Esophagus squamous epithelium (tissue), 4 donors: ENCODE results near the gene SIX1.

ENCODE experiments used
- POLR2A ChIP-seq, 4 donors: fragments of 450-650 bp; IDR thresholded peaks; one replicate each; pipeline ENCODE4 v1.6.1; 2017; ENCODE audit warnings: antibody characterized with exemption in 4 of 4, mild to moderate bottlenecking in 4 of 4, moderate library complexity in 3 of 4
- TF ChIP-seq, protein P1 (sequence below), 6 experiments: fragments of 450-650 bp in 4 of 6; fragments of 200-600 bp in 2 of 6; sonication (generic) in 2 of 6; IDR thresholded peaks; one replicate each; pipeline ENCODE4 v1.5.1; 2016 to 2019; ENCODE audit warnings: antibody characterized with exemption in 6 of 6, mild to moderate bottlenecking in 4 of 6, moderate library complexity in 4 of 6

DNA sequence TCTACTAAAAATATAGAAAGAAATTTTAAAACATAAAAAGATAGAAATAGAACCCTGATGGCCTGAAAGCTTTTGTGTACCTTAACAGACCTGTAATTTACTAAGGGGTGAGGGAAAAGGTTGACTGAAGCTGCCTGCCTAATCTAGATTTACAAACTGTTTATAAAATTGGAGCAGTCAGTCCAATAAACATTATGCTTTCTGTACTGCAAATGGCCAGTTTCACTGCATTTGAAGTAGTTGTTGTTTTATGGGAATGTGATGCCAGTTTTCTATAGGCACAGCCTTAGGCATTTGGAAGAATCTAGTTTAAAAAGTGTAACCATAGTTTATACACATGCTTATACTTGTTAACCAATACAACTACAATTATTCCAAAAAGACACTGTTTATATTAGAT lies 19.1 kb downstream of the SIX1 start:
- TF ChIP-seq, protein P1, sequence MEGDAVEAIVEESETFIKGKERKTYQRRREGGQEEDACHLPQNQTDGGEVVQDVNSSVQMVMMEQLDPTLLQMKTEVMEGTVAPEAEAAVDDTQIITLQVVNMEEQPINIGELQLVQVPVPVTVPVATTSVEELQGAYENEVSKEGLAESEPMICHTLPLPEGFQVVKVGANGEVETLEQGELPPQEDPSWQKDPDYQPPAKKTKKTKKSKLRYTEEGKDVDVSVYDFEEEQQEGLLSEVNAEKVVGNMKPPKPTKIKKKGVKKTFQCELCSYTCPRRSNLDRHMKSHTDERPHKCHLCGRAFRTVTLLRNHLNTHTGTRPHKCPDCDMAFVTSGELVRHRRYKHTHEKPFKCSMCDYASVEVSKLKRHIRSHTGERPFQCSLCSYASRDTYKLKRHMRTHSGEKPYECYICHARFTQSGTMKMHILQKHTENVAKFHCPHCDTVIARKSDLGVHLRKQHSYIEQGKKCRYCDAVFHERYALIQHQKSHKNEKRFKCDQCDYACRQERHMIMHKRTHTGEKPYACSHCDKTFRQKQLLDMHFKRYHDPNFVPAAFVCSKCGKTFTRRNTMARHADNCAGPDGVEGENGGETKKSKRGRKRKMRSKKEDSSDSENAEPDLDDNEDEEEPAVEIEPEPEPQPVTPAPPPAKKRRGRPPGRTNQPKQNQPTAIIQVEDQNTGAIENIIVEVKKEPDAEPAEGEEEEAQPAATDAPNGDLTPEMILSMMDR (IDR thresholded peaks at IDR 0.05), result no peak
- no peak for TF ChIP-seq POLR2A (IDR thresholded peaks at IDR 0.05)
